ENCODE measurements around the gene PSEN1.

Gene PSEN1

DNA sequence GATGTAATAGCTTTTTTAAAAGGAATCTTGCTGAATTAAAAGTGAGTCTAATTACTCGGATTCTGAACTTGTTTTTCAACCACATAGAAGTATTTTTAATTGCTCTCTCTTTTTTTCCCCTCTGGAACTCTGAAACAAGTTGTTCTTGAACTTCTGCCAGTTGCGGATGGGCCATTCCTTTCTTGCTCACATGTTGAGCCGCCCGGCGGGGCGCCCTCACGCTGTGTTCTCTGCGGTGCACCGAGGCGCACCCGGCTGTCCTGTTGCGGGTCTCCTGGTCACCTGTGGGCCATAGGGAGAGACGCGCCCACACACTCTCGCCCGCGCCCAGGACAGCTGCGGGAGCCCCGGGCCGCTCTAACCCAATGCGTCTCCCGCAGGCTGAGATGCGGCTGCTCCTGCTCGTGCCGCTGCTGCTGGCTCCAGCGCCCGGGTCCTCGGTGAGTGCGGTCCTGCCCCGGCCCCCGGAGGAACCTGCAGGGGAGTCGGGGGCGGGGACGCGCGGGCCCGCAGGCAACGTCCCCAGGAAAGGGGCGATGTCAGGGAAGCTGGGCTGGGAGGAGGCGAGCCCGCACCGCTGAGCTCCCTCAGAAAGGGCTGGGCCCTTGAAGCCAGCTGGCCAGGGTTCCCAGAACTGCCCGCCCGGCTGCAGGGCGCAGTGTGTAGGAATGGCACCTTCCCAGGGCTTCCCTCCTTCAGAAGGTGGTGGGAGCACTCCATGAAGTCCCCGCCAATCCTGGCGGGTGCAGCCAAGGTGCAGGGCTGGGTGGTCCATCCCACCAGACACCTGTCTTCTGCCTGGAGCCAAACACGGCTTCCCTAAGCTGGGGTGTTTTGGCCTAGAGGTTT, 103.3 kb downstream of the PSEN1 start:
- no peak for DNase-seq (ENCODE audit: low read depth in 3 of 3)

DNA sequence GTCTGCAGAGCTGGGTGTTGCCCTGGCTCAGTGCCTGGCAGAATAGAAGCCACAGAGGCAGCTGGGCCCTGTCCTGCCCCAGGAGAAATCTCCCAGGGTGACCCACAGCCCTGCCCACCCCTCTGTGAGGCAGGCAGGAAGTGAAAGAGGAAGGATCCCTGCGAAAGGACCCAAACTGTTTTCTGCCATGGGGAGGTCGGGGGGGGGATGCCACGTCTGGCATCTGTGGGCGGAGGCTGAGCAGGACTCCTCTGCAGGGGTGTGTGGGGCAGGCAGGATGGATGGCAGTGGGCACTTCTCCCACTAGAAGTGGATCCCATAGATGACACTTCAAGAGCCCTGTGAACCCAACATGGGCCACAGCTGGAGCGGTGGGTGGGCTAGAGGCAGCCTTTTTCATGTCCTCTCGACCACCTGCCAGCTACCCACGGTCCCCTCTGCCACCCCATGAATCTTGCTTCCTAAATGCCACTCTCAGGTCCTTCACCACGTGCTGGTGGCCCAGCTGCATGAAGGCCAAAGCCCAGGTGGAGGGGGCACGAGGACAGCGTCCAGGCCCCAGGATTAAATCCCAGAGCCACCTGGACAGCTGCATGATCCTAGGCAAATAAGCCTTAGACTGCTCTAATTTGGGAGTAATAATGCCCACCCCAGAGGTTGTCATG, 104.6 kb downstream of the PSEN1 start:
- DNase-seq (ENCODE audit: low read depth in 3 of 3): no peak

DNA sequence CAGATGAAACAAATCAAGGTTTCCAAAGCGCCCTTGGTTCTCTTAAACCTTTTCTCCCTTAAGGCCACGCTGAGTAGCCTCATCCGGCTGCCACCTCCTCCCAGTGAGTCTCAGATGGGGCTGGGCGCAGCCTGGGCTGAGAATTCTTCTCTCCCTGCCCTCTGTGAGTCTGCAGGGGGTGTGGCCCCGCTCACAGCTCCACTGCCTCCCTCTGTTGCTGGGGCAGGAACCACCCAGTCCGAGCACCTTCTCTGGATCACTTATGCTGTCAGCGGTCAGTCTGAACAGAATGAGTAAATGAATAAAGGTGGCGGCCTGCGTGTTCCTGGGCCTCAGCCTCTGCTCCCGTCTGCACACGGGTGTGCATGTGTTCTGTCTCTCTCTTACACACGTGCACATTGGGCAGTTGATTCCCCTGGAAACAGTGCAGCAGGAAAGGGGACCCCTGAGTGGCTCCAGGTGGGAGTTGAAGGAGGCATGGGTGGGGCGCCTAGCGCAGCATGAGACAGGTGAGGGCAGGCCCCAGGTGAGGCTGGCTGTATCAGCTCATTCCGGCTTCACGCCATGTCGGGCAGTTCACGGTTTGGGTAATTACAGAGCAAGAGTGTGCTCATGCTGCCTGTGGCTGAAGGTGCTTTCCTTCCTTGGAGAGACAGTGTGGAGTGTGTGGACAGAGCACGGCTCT, 105.3 kb downstream of the PSEN1 start:
- no peak for DNase-seq (ENCODE audit: low read depth in 3 of 3)

DNA sequence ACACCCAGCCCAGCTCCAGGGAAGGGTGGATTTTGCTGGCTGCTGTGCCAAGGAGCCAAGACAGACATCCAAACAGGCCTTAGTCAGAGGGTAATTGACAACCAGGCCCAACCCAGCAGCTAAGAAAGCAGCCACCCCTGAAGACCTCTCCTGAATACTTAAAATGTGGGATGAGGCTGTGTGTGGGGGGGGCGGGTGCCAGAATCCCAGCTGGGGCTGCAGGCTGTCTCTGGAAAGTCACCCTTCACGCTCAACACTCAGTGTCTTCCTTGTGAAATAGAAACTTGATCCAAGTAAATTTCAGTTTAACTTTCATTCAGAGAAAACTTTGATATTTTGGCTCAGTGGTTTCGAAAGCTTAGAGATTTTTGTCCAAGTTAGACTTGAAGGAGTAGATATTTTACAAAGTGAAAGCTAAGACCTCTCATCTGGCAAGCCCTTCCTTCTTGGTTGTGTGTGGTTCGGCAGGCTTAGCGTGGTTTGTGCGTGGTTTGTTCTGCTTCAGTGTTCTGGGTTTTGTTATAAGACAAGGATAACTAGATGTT, 106.1 kb downstream of the PSEN1 start:
- no peak for DNase-seq (ENCODE audit: low read depth in 3 of 3)

DNA sequence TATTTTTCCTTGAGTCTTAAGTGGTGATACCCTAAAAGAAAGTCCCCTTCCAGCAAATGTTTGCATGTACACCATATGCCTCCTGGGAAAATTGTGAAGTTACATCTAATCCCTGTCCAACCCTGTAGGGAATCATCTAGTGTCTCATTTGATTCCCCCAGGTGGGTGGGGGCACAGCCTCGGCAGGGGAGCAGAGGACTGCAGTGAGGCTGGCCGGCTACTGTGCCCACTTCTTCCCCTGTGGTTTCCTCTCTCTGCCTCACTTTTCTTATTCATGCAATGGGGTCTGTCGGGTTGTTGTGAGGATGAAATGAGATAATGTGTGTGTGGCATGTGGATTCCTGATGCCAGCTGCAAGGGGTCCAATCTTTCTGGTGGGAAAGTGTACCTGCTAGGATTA, 107.0 kb downstream of the PSEN1 start:
- no peak for DNase-seq (ENCODE audit: low read depth in 3 of 3)

DNA sequence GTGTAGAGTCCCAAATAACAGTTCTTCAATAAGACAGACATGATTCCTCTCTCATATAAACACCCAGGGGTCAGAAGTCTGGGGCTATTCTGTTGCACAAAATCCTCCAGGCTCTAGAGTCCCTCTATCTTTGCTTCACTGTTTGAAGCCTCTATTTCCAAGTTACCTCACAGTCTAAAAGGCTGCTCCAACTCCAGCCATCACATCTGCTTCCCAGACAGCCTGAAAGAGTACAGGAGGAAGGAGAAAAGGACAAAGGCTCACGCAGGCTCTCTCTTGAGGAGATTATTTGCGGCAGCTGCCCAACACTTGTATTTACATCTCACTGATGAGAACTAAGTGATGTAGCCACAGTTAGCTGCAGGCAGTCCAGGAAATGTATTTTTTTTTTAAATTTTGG, 107.4 kb downstream of the PSEN1 start:
- no peak for DNase-seq (ENCODE audit: low read depth in 3 of 3)

DNA sequence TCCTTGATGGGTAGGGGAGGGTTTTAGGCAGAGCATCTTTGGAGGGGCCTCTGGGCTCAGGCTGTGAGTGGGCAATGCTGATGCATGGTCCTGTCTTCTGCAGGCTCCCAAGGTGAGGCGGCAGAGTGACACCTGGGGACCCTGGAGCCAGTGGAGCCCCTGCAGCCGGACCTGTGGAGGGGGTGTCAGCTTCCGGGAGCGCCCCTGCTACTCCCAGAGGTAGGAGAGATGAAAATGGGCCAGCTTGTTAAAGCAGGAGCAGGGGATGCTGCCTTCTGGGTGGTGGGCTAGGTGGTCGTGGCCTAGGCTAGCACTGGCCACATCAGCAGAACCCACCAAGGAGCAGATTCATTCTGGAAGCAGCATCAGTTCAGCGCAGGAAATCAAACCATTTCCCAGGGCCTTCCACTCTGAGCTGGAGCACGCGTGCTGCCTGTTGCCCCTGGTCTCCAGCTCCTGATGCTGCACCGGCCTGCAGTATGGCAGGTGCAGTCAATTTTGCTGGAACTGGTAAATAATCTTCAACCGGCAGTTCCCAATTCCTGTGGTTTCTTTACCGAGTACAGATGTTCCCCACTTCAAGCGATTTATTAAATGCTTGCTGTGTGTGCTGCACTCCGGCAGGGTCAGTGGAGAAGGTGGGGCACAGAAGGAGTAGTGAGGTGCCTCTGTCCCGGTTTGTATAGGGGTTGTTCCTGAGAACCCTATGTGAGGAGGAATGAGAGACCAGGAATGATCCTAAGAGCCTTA, 108.4 kb downstream of the PSEN1 start:
- DNase-seq (ENCODE audit: low read depth in 3 of 3): no peak

DNA sequence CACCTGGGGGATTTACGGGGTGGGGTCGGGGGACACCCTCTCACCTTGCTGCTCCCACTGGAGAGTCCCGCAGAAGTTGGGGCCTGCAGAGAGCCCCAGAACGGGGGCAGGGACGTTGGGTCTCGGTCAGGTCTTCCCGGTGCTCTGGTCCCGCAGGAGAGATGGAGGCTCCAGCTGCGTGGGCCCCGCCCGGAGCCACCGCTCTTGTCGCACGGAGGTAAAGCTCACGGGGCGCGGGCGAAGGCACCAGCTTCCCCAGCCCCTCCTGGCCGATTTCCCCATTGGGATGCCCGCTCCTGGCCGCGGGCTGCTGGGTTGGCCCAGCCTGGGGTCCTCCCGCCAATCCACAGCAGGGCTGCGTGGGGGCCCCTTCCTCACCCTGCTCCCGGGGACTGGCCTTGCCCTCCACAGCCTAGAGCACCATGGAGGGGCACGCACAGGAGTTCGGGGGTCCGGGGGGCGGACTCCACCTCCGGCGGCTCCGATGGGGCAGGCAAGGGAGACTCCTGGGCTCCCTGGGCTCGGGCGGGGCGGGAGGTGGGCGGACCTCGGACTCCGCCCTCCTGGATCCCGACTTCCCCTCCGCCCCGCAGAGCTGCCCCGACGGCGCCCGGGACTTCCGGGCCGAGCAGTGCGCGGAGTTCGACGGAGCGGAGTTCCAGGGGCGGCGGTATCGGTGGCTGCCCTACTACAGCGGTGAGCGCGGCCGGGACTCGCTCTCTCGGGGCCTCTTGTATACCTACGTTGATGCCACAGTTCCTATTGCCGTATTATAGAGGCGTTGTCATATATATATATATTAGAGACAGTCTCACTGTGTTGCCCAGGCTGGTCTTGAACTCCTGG, 109.4 kb downstream of the PSEN1 start:
- peak; percentile 13 to 45 (median 16) for DNase-seq (ENCODE audit: low read depth in 3 of 3)

DNA sequence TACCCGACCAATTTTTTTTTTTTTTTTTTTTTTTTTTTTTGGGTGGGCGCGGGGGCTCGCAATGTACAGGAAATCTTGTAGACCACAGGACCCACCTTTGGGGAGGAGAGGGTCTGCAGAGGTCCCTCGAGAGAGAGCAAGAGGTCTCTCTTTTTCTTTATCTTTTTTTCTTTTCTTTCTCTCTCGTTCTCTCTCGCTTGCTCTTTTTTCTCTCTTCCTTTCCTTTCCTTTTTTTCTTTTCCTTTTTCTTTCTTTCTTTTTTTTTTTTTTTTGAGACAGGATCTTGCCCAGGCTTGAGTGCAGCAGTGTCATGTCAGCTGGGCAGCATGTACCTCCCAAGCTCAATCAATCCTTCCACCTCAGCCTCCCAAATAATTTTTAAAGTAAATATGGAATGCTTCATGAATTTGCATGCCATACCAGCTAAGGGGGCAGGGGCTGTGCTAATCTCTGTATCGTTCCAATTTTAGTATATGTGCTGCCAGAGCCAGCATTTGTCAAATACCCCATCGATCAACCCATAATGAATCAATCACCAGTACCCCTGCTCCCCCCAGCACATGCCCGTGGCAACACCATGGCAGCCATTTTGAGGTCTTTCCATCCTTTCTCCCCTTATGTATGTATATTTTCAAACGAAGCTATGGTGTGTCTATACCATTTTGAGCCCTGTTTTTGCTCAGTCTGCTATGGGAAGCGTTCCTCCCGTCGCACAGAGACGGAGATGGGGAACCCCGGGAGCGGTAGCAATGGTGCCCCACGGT, 110.3 kb downstream of the PSEN1 start:
- no peak for DNase-seq (ENCODE audit: low read depth in 3 of 3)

DNA sequence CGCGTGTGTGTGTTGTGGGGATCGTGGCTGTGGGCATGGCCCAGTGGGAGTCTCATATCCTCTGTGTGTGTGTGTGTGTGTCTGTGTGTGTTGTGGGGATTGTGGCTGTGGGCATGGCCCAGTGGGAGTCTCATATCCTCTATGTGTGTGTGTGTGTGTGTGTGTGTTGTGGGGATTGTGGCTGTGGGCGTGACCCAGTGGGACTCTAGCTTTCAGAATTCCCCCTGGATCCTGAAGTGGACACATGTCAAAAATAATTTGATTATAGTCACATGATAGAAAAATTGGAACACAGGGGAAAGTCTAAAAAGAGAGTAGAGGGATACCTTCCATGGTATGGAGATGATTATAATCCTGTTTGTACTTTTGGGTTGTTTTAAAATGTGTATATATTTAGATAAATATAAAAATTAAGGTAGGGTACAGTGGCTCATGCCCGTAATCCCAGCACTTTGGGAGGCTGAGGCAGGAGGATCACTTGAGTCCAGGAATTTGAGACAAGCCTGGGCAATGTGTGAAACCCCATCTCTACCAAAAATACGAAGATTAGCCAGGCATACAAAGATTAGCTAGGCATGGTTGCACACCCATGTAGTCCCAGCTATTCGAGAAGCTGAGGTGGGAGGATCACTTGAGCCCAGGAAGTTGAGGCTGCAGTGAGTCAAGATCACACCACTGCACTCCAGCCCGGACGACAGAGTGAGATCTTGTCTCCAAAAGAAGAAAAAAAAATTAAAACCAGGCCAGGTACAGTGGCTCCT, 112.0 kb downstream of the PSEN1 start:
- no peak for DNase-seq (ENCODE audit: low read depth in 3 of 3)

DNA sequence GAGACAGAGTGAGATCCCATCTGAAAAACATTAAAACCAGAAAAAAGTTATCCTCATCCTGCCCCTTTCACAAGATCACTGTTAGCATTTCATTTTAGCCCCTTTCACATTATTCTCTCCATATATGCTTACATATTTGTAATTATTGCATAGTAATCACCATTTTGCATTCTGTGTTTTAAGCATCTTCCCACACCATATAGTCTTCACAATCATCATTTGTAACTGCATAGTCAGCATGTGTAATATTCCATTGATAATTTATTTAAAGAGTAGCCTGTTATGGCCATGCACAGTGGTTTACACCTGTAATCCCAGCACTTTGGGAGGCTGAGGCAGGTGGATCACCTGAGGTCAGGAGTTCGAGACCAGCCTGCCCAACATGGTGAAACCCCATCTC, 112.8 kb downstream of the PSEN1 start:
- DNase-seq (ENCODE audit: low read depth in 3 of 3): no peak

DNA sequence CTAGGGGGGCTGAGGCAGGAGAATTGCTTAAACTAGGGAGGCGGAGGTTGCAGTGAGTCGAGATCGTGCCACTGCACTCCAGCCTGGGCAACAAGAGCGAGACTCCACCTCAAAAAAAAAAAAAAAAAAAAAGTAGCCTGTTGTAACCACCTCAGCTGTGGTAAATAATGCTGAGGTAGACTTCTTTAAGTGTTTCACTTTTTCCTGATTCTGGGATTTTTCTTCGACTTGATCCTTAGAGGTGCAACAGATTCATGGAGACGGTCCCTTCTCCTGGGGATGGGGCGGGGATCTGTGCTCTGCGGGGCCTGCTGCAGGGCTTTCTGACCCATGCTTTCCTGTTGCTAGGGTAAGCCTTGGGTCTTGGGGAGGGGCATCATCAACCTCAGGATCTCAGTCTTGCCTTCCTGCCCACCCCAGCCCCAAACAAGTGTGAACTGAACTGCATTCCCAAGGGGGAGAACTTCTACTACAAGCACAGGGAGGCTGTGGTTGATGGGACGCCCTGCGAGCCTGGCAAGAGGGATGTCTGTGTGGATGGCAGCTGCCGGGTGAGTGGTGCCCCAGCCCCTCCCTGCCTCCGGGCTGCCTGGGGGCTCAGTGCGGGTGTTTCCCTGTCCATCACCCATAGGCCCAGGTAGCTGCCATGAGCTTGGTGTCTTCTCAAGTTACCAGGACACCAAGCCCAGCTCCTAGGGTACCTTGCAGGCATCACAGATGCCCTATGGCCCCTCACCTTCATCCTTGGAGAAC, 113.4 kb downstream of the PSEN1 start:
- DNase-seq (ENCODE audit: low read depth in 3 of 3): no peak

DNA sequence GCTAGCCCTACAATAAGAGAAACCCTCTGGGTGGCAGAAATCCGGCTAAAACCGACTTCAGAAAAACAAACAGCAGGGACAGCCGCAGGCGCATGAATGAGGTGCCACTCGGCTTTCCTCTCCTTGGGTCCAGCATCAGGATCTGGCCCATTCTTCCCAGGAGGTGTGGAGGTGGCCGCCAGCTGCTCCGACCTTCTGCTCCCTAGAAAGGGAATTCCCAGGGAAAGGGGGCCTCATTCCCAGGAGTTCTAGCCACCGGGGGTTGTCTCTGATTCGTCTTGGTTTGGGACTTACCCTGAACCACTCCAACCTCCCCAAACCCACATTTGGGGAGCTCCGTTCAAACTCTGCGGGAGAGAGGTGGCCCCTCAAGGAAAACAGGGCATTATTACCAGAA, 114.0 kb downstream of the PSEN1 start:
- no peak for DNase-seq (ENCODE audit: low read depth in 3 of 3)

DNA sequence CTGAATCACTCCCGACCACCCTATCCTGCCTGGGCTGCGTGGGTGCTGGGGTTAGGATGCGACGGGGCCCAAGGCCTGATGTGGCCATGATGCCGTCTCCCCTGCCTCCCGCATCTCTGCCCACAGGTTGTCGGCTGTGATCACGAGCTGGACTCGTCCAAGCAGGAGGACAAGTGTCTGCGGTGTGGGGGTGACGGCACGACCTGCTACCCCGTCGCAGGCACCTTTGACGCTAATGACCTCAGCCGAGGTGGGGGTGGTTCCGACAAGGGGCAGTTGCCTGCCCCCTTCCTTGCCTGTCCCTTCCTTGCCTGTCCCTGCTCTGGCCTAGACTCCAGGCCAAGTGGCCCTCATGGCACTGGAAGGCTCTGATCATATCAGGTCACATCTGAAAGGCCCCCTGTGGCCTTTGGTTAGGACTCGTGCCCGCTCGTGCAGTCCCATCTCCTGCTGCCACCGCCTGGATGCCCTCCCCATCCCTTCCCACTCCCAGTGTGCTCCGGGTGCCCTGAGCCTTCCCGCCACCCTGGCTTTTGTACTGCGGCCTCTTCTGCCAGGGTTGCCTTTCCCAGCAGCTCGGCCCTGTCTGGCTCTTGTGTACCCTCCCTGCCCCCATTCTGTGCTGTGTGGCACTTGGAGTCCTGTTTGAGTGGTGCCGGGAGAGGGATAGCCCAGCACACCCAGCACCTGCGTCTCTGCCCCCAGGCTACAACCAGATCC, 114.6 kb downstream of the PSEN1 start:
- DNase-seq (ENCODE audit: low read depth in 3 of 3): no peak

DNA sequence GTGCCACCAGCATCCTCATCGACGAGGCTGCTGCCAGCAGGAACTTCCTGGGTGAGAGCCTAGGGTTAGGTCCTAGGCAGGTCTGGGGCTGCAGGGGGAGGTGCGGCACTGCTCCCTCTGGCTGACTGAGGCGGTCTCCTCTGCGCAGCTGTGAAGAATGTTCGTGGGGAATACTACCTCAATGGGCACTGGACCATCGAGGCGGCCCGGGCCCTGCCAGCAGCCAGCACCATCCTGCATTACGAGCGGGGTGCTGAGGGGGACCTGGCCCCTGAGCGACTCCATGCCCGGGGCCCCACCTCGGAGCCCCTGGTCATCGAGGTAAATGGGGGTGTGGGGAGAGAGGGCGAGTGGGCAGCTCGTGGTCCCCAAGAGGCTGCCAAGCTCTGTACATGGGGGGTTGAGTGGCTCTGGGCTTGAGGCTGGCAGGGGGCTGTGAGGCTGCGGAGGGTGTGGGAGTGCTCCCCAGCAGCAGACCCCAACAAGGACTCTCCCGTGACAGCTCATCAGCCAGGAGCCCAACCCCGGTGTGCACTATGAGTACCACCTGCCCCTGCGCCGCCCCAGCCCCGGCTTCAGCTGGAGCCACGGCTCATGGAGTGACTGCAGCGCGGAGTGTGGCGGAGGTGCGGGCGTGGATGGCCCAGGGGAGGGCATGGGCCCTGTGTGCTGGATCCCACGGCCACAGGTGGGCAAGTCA, 115.4 kb downstream of the PSEN1 start:
- DNase-seq (ENCODE audit: low read depth in 3 of 3): no peak

DNA sequence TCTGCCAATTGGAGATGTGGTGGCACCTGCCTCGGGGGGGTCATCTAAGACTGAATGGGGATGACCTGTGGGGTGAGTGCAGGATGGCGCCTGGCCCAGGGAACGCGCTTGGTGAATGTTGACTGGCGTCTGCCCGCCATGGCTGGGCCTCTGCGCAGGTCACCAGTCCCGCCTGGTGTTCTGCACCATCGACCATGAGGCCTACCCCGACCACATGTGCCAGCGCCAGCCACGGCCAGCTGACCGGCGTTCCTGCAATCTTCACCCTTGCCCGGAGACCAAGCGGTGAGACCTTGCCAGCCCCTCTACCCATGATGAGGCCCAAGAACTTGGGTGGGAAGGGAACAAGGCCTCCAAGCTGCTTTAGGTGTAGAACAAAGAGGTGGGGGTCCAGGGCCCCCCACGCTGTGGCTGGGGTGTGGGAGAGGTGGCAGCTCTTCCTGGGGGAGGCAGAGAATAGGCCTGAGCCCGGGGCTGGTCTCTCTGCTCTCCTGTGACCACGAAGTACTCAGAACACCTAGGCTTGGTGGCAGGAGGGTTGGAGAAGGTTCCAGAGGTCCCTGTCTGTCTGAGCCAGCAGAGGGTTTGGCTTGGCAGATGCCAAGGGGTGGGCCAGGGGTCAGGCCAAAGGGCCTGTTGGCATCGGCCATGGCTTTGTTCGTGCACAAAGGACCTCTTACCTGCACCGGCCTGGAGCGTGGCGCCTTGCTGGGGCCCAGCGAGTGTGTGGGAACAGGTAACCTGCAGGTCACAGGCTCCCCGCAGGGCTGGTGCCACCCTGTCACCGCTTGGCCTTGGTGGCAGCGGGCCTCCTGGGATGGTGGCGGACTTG, 116.4 kb downstream of the PSEN1 start:
- no peak for DNase-seq (ENCODE audit: low read depth in 3 of 3)

DNA sequence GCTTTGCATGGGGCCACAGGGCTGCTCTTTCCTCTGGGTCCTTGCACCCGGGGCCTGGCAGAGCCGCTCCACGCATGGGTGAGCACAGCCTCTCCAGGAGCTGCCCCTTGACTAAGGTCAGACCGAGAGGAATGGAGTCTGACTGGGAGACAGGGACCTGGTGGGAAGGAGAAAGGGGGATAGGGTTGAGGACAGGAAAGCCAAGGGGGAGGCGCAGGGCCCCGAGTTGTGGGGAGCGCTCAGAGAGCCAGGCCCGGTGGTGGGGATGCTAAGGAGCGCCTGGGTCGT, 117.0 kb downstream of the PSEN1 start:
- DNase-seq (ENCODE audit: low read depth in 3 of 3): no peak
